ENCODE results near the gene BIRC5. TPM values are rescaled to one million over a fixed set of nuclear protein-coding genes. Genes with fewer than 3 reads are reported as not detected.
A peak's percentile ranks its signal among the peaks of the same experiment; 100 is the strongest.

Gene BIRC5
- total RNA-seq, 4 donors from 2014 or later, result under 0.01 to 2.0 (median 0.13) TPM; not detected in 1

DNA sequence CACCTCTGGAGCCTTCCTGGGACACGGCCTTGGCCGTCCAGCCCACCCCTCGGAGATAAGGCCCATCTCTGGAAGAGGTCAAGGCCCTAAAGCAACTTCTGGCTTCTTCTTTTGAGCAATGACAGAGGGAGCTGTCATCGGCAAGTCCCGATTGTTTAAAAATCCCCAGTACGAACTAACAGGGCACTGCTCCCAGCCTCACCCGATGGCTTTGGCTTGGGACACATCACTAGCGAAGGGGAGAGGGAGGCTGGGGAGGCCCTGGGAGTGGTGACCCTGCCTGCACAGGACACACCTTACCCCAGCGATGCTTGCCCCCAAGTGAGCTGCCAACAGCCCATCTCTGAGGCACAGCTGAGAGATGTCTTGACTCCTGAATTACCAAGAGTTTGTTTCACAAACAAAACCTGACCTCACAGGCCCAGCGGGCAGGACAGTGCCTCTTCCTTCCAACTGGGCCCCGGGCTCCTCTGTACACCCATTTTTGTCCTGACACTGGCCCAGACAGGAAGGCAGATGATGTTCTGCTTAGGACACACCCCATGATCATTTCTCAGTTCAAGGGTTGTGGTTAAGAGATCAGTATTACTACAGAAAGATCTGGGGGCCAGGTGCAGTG lies 40.8 kb upstream of the BIRC5 start:
- intact Hi-C loops (cut with DNase I), result loop anchor here (5.0 kb wide), 2 partner anchors 61 to 184 kb away; no protein-coding TSS in a partner anchor
- peaks cover 75 to 96% (median 94%) of the 10 kb centered on the region in 4 donors for H3K4me1 ChIP-seq
- peak overlapping the region; percentile 83 to 98 (median 90) for H3K27ac ChIP-seq (replicated peaks in 1 of 4)
- H3K36me3 ChIP-seq, result peaks cover 0 to 29% (median 22%) of the 10 kb centered on the region in 4 donors
- H3K27me3 ChIP-seq, result no peaks in the 10 kb centered on the region
- WGBS, result 56% methylated on average over 9 of the region's 11 CpGs
- TF ChIP-seq POLR2AphosphoS5 (IDR thresholded peaks at IDR 0.05), result no peak
- TF ChIP-seq EP300 (IDR thresholded peaks at IDR 0.05), result no peak
- H3K9me3 ChIP-seq, result no peaks in the 10 kb centered on the region
- peak overlapping the region in 1 of 4 donors; percentile 24 for H3K4me3 ChIP-seq
- no peak for DNase-seq (ENCODE audit: extremely low spot score)

DNA sequence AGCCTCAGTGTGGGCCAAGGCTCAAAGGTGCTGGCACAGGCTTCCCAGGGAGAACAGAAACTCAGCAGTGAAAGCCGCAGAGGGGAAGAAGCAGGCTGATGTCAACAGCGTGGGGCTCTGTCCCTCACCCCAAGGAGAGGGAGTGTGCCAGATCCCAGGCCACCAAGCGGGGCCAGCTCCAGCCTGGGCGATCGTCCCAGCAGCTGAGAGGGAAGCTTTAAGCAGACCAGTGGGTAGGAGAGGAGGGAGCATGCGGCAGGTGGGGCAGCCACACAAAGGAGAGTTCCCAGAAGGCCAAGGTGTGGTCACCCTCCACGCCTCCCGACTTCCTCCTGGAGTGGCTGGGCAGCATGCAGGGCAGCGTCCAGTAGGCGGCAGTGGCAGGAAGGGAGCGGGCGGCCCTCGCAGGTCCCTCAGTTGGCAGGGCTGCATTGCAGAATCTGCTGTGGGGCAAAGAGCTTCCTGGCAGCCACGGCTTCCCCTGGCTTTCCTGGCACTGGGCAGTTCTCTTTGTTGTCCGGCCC lies 39.6 kb upstream of the BIRC5 start:
- H3K27me3 ChIP-seq, result no peaks in the 10 kb centered on the region
- H3K4me3 ChIP-seq, result no peak overlapping the region
- TF ChIP-seq POLR2AphosphoS5 (IDR thresholded peaks at IDR 0.05) (peak; percentile 76 to 85), EP300 (IDR thresholded peaks at IDR 0.05) (no peak), POLR2A (IDR thresholded peaks at IDR 0.05; ENCODE audit: low read depth) (no peak)
- TF ChIP-seq, protein P1, sequence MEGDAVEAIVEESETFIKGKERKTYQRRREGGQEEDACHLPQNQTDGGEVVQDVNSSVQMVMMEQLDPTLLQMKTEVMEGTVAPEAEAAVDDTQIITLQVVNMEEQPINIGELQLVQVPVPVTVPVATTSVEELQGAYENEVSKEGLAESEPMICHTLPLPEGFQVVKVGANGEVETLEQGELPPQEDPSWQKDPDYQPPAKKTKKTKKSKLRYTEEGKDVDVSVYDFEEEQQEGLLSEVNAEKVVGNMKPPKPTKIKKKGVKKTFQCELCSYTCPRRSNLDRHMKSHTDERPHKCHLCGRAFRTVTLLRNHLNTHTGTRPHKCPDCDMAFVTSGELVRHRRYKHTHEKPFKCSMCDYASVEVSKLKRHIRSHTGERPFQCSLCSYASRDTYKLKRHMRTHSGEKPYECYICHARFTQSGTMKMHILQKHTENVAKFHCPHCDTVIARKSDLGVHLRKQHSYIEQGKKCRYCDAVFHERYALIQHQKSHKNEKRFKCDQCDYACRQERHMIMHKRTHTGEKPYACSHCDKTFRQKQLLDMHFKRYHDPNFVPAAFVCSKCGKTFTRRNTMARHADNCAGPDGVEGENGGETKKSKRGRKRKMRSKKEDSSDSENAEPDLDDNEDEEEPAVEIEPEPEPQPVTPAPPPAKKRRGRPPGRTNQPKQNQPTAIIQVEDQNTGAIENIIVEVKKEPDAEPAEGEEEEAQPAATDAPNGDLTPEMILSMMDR (IDR thresholded peaks at IDR 0.05), result peak; percentile 52 to 77 (median 76)
- H3K4me1 ChIP-seq, result peaks cover 74 to 100% (median 99%) of the 10 kb centered on the region in 4 donors
- DNase-seq (ENCODE audit: extremely low spot score), result peak; percentile 95
- H3K9me3 ChIP-seq, result no peaks in the 10 kb centered on the region
- peak overlapping the region; percentile 83 to 98 (median 90) for H3K27ac ChIP-seq (replicated peaks in 1 of 4)
- WGBS, result 12% methylated on average over 10 of the region's 15 CpGs
- intact Hi-C loops (cut with DNase I), result loop anchor here (5.0 kb wide), 2 partner anchors 62 to 183 kb away; no protein-coding TSS in a partner anchor
- peaks cover 0 to 29% (median 22%) of the 10 kb centered on the region in 4 donors for H3K36me3 ChIP-seq

DNA sequence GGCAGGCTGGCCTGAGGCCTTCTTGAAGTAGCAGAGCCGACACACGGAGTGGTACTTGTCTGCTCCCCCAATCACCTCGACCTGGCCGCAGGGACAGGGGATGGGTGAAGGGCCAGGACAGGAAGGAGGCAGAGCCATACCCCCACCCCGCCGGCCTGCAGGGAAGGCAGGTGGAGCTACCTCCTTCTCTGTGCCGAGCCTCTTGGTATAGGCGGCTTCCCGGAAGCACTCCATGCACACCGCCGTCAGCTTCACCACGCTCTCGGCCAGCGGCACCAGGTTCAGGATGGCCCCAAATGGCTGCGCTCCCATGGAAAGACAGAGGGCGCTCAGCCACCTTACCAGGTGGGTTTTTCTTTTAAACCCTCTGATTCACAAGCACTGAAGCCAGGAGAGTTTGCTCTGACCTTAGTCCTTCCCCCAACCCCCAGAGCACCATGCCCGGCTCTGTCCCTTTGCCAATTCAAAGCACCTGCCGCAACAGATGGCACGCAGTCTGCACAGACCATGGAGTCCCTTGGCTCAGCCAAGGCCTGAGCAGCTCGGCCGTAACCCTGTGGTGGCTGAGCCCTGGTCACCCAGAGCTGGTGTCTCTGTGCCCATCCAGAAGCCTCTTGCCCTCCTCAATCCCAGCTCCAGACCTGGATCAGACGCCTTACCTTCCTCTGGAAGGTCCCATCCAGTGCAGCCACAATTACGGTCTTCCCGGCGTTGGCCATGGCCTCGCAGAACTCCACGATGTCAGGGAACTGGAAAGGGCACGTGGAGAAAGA lies 39.0 kb upstream of the BIRC5 start:
- intact Hi-C loops (cut with DNase I), result loop anchor here (5.0 kb wide), 2 partner anchors 63 to 182 kb away; no protein-coding TSS in a partner anchor
- Histone ChIP-seq H3K36me3 (peaks cover 0 to 27% (median 22%) of the 10 kb centered on the region in 4 donors), H3K9me3 (no peaks in the 10 kb centered on the region), H3K27me3 (no peaks in the 10 kb centered on the region), H3K4me3 (no peak overlapping the region), H3K27ac (replicated peaks in 1 of 4) (peak overlapping the region; percentile 83 to 98 (median 90)), H3K4me1 (peaks cover 72 to 100% (median 99%) of the 10 kb centered on the region in 4 donors)
- no peak for DNase-seq (ENCODE audit: extremely low spot score)
- WGBS, result 74% methylated on average over 18 of the region's 28 CpGs
- TF ChIP-seq POLR2AphosphoS5 (IDR thresholded peaks at IDR 0.05) (peak in 1 of 2 donors; percentile 36), EP300 (IDR thresholded peaks at IDR 0.05) (no peak)

DNA sequence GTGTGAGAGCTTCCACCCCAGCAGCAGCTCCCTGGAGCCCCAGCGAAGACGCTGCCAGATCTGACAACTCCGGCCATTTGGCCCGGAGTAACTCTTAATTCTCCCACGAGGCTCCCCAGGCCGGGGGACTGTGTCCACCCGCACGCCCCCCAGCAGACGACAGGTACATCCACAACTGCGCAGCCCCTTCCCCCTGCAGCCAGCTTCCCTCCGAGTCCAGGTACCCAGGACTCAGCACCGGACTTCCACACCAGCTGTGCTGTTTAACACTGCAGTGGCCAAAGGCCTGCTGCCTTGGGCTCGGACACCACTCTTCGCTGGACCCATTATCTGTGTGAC lies 38.4 kb upstream of the BIRC5 start:
- no peaks in the 10 kb centered on the region for H3K9me3 ChIP-seq
- peaks cover 0 to 23% (median 19%) of the 10 kb centered on the region in 4 donors for H3K36me3 ChIP-seq
- DNase-seq (ENCODE audit: extremely low spot score), result no peak
- no peak overlapping the region for H3K4me3 ChIP-seq
- no peak for TF ChIP-seq POLR2A (IDR thresholded peaks at IDR 0.05; ENCODE audit: low read depth)
- TF ChIP-seq, protein P1 (IDR thresholded peaks at IDR 0.05), result no peak
- TF ChIP-seq EP300 (IDR thresholded peaks at IDR 0.05), result no peak
- TF ChIP-seq POLR2AphosphoS5 (IDR thresholded peaks at IDR 0.05), result no peak
- peaks cover 71 to 100% (median 99%) of the 10 kb centered on the region in 4 donors for H3K4me1 ChIP-seq
- WGBS, result 50% methylated on average over 11 of the region's 14 CpGs
- H3K27me3 ChIP-seq, result no peaks in the 10 kb centered on the region
- H3K27ac ChIP-seq (replicated peaks in 1 of 4), result peak overlapping the region; percentile 83 to 98 (median 90)
- intact Hi-C loops (cut with DNase I), result no loop called here

DNA sequence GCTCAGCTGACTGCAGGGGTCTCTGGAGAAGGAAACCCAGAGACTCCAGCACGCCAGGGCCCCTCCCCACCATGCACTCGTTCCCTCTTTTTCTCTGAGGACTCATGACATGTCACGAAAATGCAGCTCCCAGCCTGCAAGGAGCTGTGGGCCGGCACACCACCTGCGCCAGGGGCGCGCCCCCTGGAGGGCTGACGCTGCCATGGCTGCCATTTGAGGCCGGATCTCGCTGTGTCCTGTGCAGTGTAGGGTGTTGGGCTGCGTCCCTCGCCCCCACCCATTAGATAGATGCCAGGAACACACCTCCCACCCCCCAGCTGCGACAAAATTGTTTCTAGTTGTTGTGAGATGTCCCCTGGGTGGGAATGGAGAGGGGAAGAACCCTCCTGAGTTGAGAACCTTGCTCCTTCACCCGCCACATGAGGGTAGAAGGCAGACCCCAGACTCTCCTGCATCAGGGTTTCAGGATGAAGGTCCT lies 37.5 kb upstream of the BIRC5 start:
- TF ChIP-seq, protein P1 (IDR thresholded peaks at IDR 0.05), result peak; percentile 83 to 91 (median 85)
- TF ChIP-seq POLR2AphosphoS5 (IDR thresholded peaks at IDR 0.05) (peak; percentile 28 to 75), POLR2A (IDR thresholded peaks at IDR 0.05; ENCODE audit: low read depth) (no peak)
- no peak for DNase-seq (ENCODE audit: extremely low spot score)
- WGBS, result 26% methylated on average over 9 of the region's 14 CpGs

More for the DNA sequence above, 37.5 kb upstream of the BIRC5 start:
- H3K27me3 ChIP-seq, result no peaks in the 10 kb centered on the region
- no peak overlapping the region for H3K4me3 ChIP-seq
- H3K4me1 ChIP-seq, result peaks cover 61 to 100% (median 99%) of the 10 kb centered on the region in 4 donors
- intact Hi-C loops (cut with DNase I), result no loop called here
- peak overlapping the region; percentile 83 to 98 (median 90) for H3K27ac ChIP-seq (replicated peaks in 1 of 4)
- H3K9me3 ChIP-seq, result no peaks in the 10 kb centered on the region
- H3K36me3 ChIP-seq, result peaks cover 0 to 13% (median 9%) of the 10 kb centered on the region in 4 donors
